SK-N-SH (cell line): ENCODE data around the gene KIF12. TPM values are rescaled to one million over a fixed set of nuclear protein-coding genes. Genes with fewer than 3 reads are reported as not detected.

Experiments used
- CTCF ChIA-PET: fragments of 300-600, 350-600 bp; formaldehyde crosslinking; extraction: SDS; loops from one replicate; lab custom pipeline; 2021; lab: Yijun Ruan, JAX
- POLR2A ChIA-PET: fragments of 350-600 bp; sonication (Branson Sonifier 250); formaldehyde crosslinking; extraction: SDS; loops from one replicate; lab custom pipeline; 2020; ENCODE audit warnings: antibody characterized with exemption, inconsistent platforms; lab: Yijun Ruan, JAX
- DNase-seq: peaks from one replicate; pipeline ENCODE4 v3.0.0; 2012
- H2AFZ ChIP-seq: fragments of 200-600 bp; sonication (generic); 2 replicates; pipeline ENCODE4 v1.8.1; 2016; ENCODE audit warnings: antibody characterized with exemption, mild to moderate bottlenecking, low read depth
- H3F3A ChIP-seq: fragments of 200-600 bp; sonication (generic); replicated peaks from 2 replicates; pipeline ENCODE3; 2016; ENCODE audit warnings: antibody characterized with exemption, mild to moderate bottlenecking; ENCODE audit not compliant: insufficient read depth
- H3K27ac ChIP-seq, 2 experiments: fragments of 200-500 bp in 1 of 2; fragments of 200-600 bp in 1 of 2; sonication (Bioruptor generic) in 1 of 2; sonication (generic), shearing (Covaris generic) in 1 of 2; 2 replicates each; pipeline versions ENCODE4 v1.5.1 to v1.6.1; 2014 to 2016; ENCODE audit warnings: low read depth in 2 of 2, inconsistent platforms in 1 of 2, low read length in 1 of 2, mild to moderate bottlenecking in 1 of 2, mixed read lengths in 1 of 2
- H3K27me3 ChIP-seq: fragments of 200-600 bp; sonication (generic), shearing (Covaris generic); 2 replicates; pipeline ENCODE4 v1.6.1; 2016; ENCODE audit warnings: mixed run types; ENCODE audit not compliant: insufficient read depth
- H3K36me3 ChIP-seq, 2 experiments: fragments of 200-500 bp in 1 of 2; fragments of 200-600 bp in 1 of 2; sonication (Bioruptor generic) in 1 of 2; sonication (generic) in 1 of 2; replicated peaks in 1 of 2; 2 replicates each; pipeline versions ENCODE3 to v1.5.1; 2014 to 2016; ENCODE audit warnings: low read length in 1 of 2, mild to moderate bottlenecking in 1 of 2; ENCODE audit not compliant: insufficient read depth in 2 of 2, control insufficient read depth in 1 of 2
- H3K4me1 ChIP-seq, 2 experiments: fragments of 200-500 bp in 1 of 2; fragments of 200-600 bp in 1 of 2; sonication (Bioruptor generic) in 1 of 2; sonication (generic), shearing (Covaris generic) in 1 of 2; 2 replicates each; pipeline versions ENCODE4 v1.5.1 to v1.6.1; 2014 to 2016; ENCODE audit warnings: low read depth in 1 of 2, low read length in 1 of 2, mixed run types in 1 of 2; ENCODE audit not compliant: insufficient read depth in 2 of 2, control insufficient read depth in 1 of 2
- H3K4me2 ChIP-seq: fragments of 200-600 bp; sonication (generic), shearing (Covaris generic); 2 replicates; pipeline ENCODE4 v1.6.1; 2017; ENCODE audit warnings: mixed run types
- H3K4me3 ChIP-seq, 2 experiments: fragments of 200-500 bp in 1 of 2; fragments of 200-600 bp in 1 of 2; sonication (Bioruptor generic) in 1 of 2; sonication (generic), shearing (Covaris generic) in 1 of 2; 2 replicates each; pipeline versions ENCODE4 v1.5.1 to v1.8.1; 2014 to 2016; ENCODE audit warnings: low read depth in 2 of 2, inconsistent platforms in 1 of 2, low read length in 1 of 2, mild to moderate bottlenecking in 1 of 2, mixed read lengths in 1 of 2, moderate library complexity in 1 of 2
- H3K79me2 ChIP-seq: fragments of 200-600 bp; sonication (generic); 2 replicates; pipeline ENCODE4 v1.8.1; 2017; ENCODE audit warnings: mild to moderate bottlenecking; ENCODE audit not compliant: insufficient read depth
- H3K9ac ChIP-seq: fragments of 200-600 bp; sonication (generic); 2 replicates; pipeline ENCODE4 v1.6.1; 2017; ENCODE audit warnings: mixed run types
- H3K9me2 ChIP-seq: fragments of 200-600 bp; sonication (generic); 2 replicates; pipeline ENCODE4 v1.6.1; 2017; ENCODE audit warnings: mixed run types
- H3K9me3 ChIP-seq: fragments of 200-600 bp; sonication (generic); 2 replicates; pipeline ENCODE4 v1.6.1; 2017; ENCODE audit warnings: mixed run types, mild to moderate bottlenecking, moderate library complexity
- H4K20me1 ChIP-seq: fragments of 200-600 bp; sonication (generic); 2 replicates; pipeline ENCODE4 v1.6.1; 2017; ENCODE audit warnings: mild to moderate bottlenecking, mixed run types; ENCODE audit not compliant: insufficient read depth
- ELF1 ChIP-seq: IDR thresholded peaks from 2 replicates; pipeline ENCODE4 v1.4.0; 2012
- FOSL2 ChIP-seq: IDR thresholded peaks from 2 replicates; pipeline ENCODE4 v1.4.0; 2012; ENCODE audit warnings: low read depth, mild to moderate bottlenecking, moderate library complexity, borderline replicate concordance
- FOXM1 ChIP-seq: IDR thresholded peaks from 2 replicates; pipeline ENCODE4 v1.4.0; 2012; ENCODE audit warnings: low read depth, mild to moderate bottlenecking
- GATA2 ChIP-seq: sonication (generic); formaldehyde crosslinking; IDR thresholded peaks from 2 replicates; pipeline ENCODE4 v1.5.0; 2020; ENCODE audit warnings: mild to moderate bottlenecking, missing genetic modification reagents
- MEF2A ChIP-seq: IDR thresholded peaks from 2 replicates; pipeline ENCODE4 v1.4.0; 2012; ENCODE audit warnings: low read depth, borderline replicate concordance
- NFIC ChIP-seq: IDR thresholded peaks from 2 replicates; pipeline ENCODE4 v1.4.0; 2012; ENCODE audit warnings: borderline replicate concordance
- RCOR1 ChIP-seq: fragments of 150-350 bp; IDR thresholded peaks from 2 replicates; pipeline ENCODE4 v1.6.1; 2017; ENCODE audit warnings: antibody characterized with exemption, low read length
- RFX5 ChIP-seq: IDR thresholded peaks from 2 replicates; pipeline ENCODE4 v1.6.1; 2012; ENCODE audit warnings: mild to moderate bottlenecking, improper control_type of control experiment, low read length
- SMC3 ChIP-seq: IDR thresholded peaks from 2 replicates; pipeline ENCODE4 v1.6.1; 2012; ENCODE audit warnings: low read depth, low read length, improper control_type of control experiment
- TEAD4 ChIP-seq: IDR thresholded peaks from 2 replicates; pipeline ENCODE4 v1.4.0; 2012; ENCODE audit warnings: mild to moderate bottlenecking, borderline replicate concordance; ENCODE audit not compliant: insufficient read depth
- YY1 ChIP-seq: IDR thresholded peaks from 2 replicates; pipeline ENCODE4 v1.4.0; 2012; ENCODE audit warnings: low read depth, mild to moderate bottlenecking
- WGBS: methylation state at CpG from one replicate; pipeline ENCODE4 v1.1.6; 2017; ENCODE audit warnings: low lambda C conversion rate; 5-methylcytosine and 5-hydroxymethylcytosine counted together
- polyA plus RNA-seq, 3 experiments: library from polyadenylated mRNA; depleted of rRNA; stranded (reverse); fragments of >200 nt; gene quantifications; 2 replicates each; pipeline ENCODE4 v1.2.3, GENCODE V29; 2012
- TF ChIP-seq, protein P1 (sequence below): IDR thresholded peaks from 2 replicates; pipeline ENCODE4 v1.6.1; 2012; ENCODE audit warnings: mild to moderate bottlenecking, low read depth, low read length, moderate library complexity
- TF ChIP-seq, protein P2 (sequence below): fragments of 150-350 bp; IDR thresholded peaks from 2 replicates; pipeline ENCODE4 v1.6.1; 2016; ENCODE audit warnings: mild to moderate bottlenecking, low read depth, low read length
- TF ChIP-seq, protein P3 (sequence below): IDR thresholded peaks from 2 replicates; pipeline ENCODE4; 2012

Gene KIF12
- polyA plus RNA-seq, 1 of the 3 experiments (the other 2 are of a cell fraction), result 0.35 TPM

DNA sequence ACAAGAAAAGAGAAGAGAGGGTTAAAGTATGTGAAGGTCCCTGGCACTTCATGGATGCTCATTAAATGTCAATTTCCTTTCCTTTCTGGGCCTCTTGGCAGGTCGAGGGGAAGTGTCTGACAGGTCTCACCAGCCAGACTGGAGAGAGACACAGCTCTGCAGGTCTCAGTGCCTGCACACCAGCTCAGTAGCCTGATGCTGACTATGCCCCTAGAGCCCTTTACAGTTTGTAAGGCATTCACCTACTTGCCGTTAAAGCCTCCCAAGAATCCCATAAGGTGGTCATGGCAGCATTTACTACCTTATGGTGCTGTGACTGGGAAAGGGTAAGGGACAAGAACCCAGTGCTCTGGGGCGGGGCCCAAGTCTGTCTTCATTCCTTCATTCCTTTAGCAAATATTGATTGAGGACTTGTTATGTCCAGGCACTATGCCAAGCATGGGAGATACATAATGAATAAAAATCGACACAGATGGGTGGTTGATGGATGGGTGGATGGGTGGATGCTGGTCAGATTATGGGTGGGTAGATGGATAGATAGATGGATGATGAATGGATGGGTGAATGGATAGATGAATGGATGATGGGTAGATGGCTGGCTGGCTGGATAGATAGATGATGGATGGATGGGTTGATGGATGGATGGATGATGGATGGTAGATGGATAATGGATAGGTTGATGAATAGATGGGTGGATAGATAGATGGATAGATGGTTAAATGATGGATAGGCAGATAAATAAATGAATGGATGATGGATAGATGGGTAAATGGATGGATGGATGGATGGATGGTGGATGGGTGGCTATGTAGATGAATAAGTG, 21.3 kb upstream of the KIF12 start:
- WGBS, result 21% methylated on average over 3 of the region's 4 CpGs
- Histone ChIP-seq H3K27ac (no peak overlapping the region), H3K9me3 (no peaks in the 10 kb centered on the region), H3K27me3 (peaks cover 5% of the 10 kb centered on the region; the same call in 1 of the 2 replicates), H2AFZ (no peak overlapping the region), H3K9me2 (no peaks in the 10 kb centered on the region), H4K20me1 (no peaks in the 10 kb centered on the region), H3K4me2 (no peak overlapping the region), H3K4me1 (no peaks in the 10 kb centered on the region; a peak in 1 of 4 replicates), H3K4me3 (no peak overlapping the region), H3K9ac (no peak overlapping the region), H3K79me2 (no peaks in the 10 kb centered on the region), H3K36me3 (no peaks in the 10 kb centered on the region), H3F3A (no peaks in the 10 kb centered on the region)
- no peak for TF ChIP-seq RCOR1
- TF ChIP-seq, protein P1, sequence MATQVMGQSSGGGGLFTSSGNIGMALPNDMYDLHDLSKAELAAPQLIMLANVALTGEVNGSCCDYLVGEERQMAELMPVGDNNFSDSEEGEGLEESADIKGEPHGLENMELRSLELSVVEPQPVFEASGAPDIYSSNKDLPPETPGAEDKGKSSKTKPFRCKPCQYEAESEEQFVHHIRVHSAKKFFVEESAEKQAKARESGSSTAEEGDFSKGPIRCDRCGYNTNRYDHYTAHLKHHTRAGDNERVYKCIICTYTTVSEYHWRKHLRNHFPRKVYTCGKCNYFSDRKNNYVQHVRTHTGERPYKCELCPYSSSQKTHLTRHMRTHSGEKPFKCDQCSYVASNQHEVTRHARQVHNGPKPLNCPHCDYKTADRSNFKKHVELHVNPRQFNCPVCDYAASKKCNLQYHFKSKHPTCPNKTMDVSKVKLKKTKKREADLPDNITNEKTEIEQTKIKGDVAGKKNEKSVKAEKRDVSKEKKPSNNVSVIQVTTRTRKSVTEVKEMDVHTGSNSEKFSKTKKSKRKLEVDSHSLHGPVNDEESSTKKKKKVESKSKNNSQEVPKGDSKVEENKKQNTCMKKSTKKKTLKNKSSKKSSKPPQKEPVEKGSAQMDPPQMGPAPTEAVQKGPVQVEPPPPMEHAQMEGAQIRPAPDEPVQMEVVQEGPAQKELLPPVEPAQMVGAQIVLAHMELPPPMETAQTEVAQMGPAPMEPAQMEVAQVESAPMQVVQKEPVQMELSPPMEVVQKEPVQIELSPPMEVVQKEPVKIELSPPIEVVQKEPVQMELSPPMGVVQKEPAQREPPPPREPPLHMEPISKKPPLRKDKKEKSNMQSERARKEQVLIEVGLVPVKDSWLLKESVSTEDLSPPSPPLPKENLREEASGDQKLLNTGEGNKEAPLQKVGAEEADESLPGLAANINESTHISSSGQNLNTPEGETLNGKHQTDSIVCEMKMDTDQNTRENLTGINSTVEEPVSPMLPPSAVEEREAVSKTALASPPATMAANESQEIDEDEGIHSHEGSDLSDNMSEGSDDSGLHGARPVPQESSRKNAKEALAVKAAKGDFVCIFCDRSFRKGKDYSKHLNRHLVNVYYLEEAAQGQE, result no peak
- TF ChIP-seq GATA2 (CRISPR knock-in tag), result no peak
- TF ChIP-seq SMC3, result no peak
- no peak for TF ChIP-seq FOXM1
- TF ChIP-seq RFX5, result no peak
- TF ChIP-seq, protein P2, sequence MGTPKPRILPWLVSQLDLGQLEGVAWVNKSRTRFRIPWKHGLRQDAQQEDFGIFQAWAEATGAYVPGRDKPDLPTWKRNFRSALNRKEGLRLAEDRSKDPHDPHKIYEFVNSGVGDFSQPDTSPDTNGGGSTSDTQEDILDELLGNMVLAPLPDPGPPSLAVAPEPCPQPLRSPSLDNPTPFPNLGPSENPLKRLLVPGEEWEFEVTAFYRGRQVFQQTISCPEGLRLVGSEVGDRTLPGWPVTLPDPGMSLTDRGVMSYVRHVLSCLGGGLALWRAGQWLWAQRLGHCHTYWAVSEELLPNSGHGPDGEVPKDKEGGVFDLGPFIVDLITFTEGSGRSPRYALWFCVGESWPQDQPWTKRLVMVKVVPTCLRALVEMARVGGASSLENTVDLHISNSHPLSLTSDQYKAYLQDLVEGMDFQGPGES, result no peak
- no peak for TF ChIP-seq YY1
- TF ChIP-seq FOSL2, result no peak
- TF ChIP-seq MEF2A, result no peak
- no peak for TF ChIP-seq NFIC
- TF ChIP-seq ELF1, result no peak
- TF ChIP-seq, protein P3, sequence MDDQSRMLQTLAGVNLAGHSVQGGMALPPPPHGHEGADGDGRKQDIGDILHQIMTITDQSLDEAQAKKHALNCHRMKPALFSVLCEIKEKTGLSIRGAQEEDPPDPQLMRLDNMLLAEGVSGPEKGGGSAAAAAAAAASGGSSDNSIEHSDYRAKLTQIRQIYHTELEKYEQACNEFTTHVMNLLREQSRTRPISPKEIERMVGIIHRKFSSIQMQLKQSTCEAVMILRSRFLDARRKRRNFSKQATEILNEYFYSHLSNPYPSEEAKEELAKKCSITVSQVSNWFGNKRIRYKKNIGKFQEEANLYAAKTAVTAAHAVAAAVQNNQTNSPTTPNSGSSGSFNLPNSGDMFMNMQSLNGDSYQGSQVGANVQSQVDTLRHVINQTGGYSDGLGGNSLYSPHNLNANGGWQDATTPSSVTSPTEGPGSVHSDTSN, result no peak
- TF ChIP-seq TEAD4, result no peak
- ChIA-PET CTCF (interaction anchor here (1.5 to 5.0 kb wide), 5 partner anchors 13 to 171 kb away, joined by 3 to 28 read pairs (median 17); partner anchors contain the start of gene COL27A1), POLR2A (no interaction called here)
- no peak for DNase-seq
